ENCODE results near the gene ERP44. TPM values are rescaled to one million over a fixed set of nuclear protein-coding genes. Genes with fewer than 3 reads are reported as not detected.

ERP44 gene
- total RNA-seq, 2 donors from 2014 or later: 27.8 to 30.2 TPM

GRCh38 chr9:99980598-99980997 is 118.2 kb downstream of the ERP44 start:
- intact Hi-C loops (cut with DNase I): no loop called here
- H3K4me3 ChIP-seq: no peak overlapping the region
- no peaks in the 10 kb centered on the region for H3K4me1 ChIP-seq
- H3K9ac ChIP-seq (ENCODE audit: low read depth in 2 of 2, low read length in 2 of 2): no peak overlapping the region
- no peak for TF ChIP-seq CTCF (IDR thresholded peaks at IDR 0.05)
- no peak for DNase-seq
- H3K9me3 ChIP-seq: no peaks in the 10 kb centered on the region
- no peak overlapping the region for H3K27ac ChIP-seq
- no peaks in the 10 kb centered on the region for H3K36me3 ChIP-seq
- H3K27me3 ChIP-seq: no peaks in the 10 kb centered on the region

GRCh38 chr9:99978221-99978620 is 120.6 kb downstream of the ERP44 start:
- intact Hi-C loops (cut with DNase I): no loop called here
- TF ChIP-seq CTCF (IDR thresholded peaks at IDR 0.05): no peak
- H3K36me3 ChIP-seq: no peaks in the 10 kb centered on the region
- DNase-seq: no peak
- H3K9me3 ChIP-seq: no peaks in the 10 kb centered on the region
- H3K27me3 ChIP-seq: no peaks in the 10 kb centered on the region
- H3K9ac ChIP-seq (ENCODE audit: low read depth in 2 of 2, low read length in 2 of 2): no peak overlapping the region
- no peak overlapping the region for H3K4me3 ChIP-seq
- no peaks in the 10 kb centered on the region for H3K4me1 ChIP-seq
- no peak overlapping the region for H3K27ac ChIP-seq

- Histone ChIP-seq H3K27me3 (no peaks in the 10 kb centered on the region), H3K9ac (ENCODE audit: low read depth in 2 of 2, low read length in 2 of 2) (no peak overlapping the region), H3K36me3 (no peaks in the 10 kb centered on the region), H3K9me3 (no peaks in the 10 kb centered on the region), H3K4me1 (no peaks in the 10 kb centered on the region), H3K27ac (no peak overlapping the region), H3K4me3 (no peak overlapping the region)
- no peak for DNase-seq
- no peak for TF ChIP-seq CTCF (IDR thresholded peaks at IDR 0.05)
- intact Hi-C loops (cut with DNase I): no loop called here
These were observed 121.6 kb downstream of the ERP44 start for GRCh38 chr9:99977033-99977792.

- no peak overlapping the region for H3K4me3 ChIP-seq
- H3K27ac ChIP-seq: no peak overlapping the region
- no peak overlapping the region for H3K9ac ChIP-seq (ENCODE audit: low read depth in 2 of 2, low read length in 2 of 2)
- no peak for TF ChIP-seq CTCF (IDR thresholded peaks at IDR 0.05)
- intact Hi-C loops (cut with DNase I): no loop called here
- DNase-seq: no peak
- no peaks in the 10 kb centered on the region for H3K4me1 ChIP-seq
- H3K36me3 ChIP-seq: no peaks in the 10 kb centered on the region
- no peaks in the 10 kb centered on the region for H3K9me3 ChIP-seq
- no peaks in the 10 kb centered on the region for H3K27me3 ChIP-seq
These were observed 125.3 kb downstream of the ERP44 start for GRCh38 chr9:99973455-99973854.

GRCh38 chr9:99971410-99971809 is 127.4 kb downstream of the ERP44 start:
- TF ChIP-seq CTCF (IDR thresholded peaks at IDR 0.05): no peak
- Histone ChIP-seq H3K9ac (ENCODE audit: low read depth in 2 of 2, low read length in 2 of 2) (no peak overlapping the region), H3K4me1 (no peaks in the 10 kb centered on the region), H3K4me3 (no peak overlapping the region), H3K27me3 (no peaks in the 10 kb centered on the region), H3K36me3 (no peaks in the 10 kb centered on the region), H3K9me3 (no peaks in the 10 kb centered on the region), H3K27ac (no peak overlapping the region)
- no peak for DNase-seq
- intact Hi-C loops (cut with DNase I): no loop called here

Measured in colonic mucosa (tissue), 4 donors.